22Rv1 (cell line): ENCODE measurements around the gene RFC2.

Experiments used
- H3K27ac ChIP-seq: fragments of 450-650 bp; 2 replicates; pipeline ENCODE4 v1.5.1; 2017
- ZFX ChIP-seq: fragments of 450-650 bp; IDR thresholded peaks from 2 replicates; pipeline ENCODE4 v1.6.1; 2017; ENCODE audit warnings: antibody characterized with exemption, borderline replicate concordance
- TF ChIP-seq, protein P1 (sequence below): fragments of 450-650 bp; IDR thresholded peaks from 2 replicates; pipeline ENCODE4 v1.5.1; 2017; ENCODE audit warnings: mild to moderate bottlenecking

RFC2 gene

DNA sequence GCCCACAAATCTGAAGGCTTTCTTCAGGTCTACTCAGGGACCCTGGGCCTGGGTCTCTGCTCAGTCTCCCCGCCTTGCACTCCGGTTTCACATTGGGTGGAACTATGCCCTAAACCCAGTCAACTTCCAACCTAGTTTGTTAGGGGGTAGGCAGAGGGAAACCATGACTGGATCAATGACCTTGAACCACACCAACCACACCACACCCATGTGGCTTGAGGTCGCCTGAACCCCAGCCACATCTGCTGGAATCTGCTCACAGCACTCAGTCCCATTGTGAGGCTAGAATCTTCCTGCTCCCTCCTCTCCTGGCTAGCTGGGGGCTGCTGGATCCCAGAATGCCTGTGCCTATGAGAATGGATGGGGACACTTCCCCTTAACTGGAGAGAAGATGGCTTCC, 17.9 kb downstream of the RFC2 start:
- no peak for TF ChIP-seq ZFX
- TF ChIP-seq, protein P1, sequence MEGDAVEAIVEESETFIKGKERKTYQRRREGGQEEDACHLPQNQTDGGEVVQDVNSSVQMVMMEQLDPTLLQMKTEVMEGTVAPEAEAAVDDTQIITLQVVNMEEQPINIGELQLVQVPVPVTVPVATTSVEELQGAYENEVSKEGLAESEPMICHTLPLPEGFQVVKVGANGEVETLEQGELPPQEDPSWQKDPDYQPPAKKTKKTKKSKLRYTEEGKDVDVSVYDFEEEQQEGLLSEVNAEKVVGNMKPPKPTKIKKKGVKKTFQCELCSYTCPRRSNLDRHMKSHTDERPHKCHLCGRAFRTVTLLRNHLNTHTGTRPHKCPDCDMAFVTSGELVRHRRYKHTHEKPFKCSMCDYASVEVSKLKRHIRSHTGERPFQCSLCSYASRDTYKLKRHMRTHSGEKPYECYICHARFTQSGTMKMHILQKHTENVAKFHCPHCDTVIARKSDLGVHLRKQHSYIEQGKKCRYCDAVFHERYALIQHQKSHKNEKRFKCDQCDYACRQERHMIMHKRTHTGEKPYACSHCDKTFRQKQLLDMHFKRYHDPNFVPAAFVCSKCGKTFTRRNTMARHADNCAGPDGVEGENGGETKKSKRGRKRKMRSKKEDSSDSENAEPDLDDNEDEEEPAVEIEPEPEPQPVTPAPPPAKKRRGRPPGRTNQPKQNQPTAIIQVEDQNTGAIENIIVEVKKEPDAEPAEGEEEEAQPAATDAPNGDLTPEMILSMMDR = no peak
- H3K27ac ChIP-seq = no peak overlapping the region

GRCh38 chr7:74235518-74236268, 18.5 kb downstream of the RFC2 start:
- H3K27ac ChIP-seq = no peak overlapping the region
- TF ChIP-seq, protein P1 = no peak
- no peak for TF ChIP-seq ZFX

DNA sequence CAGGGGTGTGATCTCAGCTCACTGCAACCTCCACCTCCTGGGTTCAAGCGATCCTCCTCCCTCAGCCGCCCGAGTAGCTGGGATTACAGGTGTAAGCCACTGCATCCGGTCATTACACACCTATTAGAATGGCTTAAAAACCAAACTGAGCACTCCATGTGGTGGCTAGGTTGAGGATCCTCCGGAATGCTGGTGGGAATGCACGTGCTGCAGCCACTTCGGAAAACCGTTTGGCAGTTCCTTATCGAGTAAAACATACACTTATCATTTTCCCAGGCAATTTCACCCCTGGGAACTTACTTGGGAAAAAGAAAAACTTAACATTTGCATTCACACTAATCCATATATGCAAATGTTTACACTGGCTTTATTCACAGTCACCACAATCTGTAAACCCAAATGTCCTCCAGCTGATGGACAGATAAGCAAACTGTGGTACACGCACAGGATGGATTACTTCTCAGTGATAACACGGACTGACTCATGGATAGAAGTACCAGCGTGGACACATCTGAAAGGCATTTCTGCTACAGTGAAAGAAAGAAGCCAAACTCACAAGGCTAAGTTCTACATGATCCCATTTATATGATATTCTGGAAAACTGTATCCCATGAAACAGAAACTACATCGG, 20.4 kb downstream of the RFC2 start:
- no peak for TF ChIP-seq ZFX
- TF ChIP-seq, protein P1 = no peak
- H3K27ac ChIP-seq = peak overlapping the region; percentile 8; the same call in 1 of the 2 replicates

DNA sequence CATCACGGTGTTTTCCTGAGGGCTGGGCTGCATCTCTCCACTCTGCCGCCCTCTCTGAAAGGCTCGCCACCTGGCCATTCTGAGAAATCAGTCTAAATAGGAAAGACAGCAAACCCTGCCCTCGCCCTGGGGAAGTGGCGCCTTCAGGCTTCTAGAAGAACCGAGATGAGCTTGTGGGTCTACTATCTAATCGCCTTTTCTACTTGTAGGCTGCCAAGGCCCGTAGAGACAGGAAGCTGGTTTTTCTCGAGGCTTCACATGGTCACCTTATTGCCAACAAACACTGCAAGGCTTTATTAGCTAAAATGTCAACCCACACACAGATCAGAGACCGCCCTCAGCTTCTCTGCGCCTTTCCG, 23.0 kb downstream of the RFC2 start:
- no peak overlapping the region for H3K27ac ChIP-seq
- TF ChIP-seq, protein P1 = no peak
- no peak for TF ChIP-seq ZFX

- no peak for TF ChIP-seq ZFX
- TF ChIP-seq, protein P1 = no peak
- no peak overlapping the region for H3K27ac ChIP-seq
These were observed 23.6 kb downstream of the RFC2 start for GRCh38 chr7:74230446-74231231.

DNA sequence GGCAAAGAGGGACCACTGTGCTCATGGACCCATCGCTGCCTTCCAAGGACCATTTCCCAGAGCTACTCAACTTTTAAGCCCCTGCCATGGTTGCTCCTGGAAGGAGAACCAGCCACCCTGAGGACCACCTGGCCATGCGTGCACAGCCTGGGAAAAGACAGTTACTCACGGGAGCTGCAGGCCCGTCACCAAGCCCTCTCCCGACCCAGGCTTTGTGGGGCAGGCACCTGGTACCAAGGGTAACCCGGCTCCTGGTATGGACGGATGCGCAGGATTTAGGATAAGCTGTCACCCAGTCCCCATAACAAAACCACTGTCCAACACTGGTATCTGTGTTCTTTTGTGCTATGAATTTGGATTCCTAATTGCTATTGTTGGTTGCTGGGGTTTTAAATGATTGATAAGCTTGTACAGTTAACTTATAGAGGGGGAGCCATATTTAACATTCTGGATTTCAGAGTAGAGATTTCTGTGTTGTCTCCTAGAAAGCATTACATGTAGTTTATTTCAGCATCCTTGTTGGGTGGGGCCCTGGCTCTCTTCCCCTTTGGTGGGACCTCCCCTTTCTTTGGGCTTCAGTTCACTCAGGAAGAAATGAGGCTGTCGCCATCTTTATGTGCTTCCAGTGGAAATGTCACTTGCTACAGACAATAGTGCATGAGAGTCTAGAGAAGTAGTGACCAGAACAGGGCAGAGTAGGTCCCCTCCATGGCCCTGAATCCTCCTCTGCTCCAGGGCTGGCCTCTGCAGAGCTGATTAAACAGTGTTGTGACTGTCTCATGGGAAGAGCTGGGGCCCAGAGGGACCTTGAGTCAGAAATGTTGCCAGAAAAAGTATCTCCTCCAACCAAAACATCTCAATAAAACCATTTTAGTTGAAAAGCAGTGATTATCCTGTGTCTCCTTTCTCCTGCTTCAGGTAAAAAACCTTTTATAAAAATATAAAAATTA, 25.0 kb downstream of the RFC2 start:
- H3K27ac ChIP-seq = peak overlapping the region; percentile 9; the same call in 1 of the 2 replicates
- no peak for TF ChIP-seq ZFX
- TF ChIP-seq, protein P1 = no peak
